Lung (tissue), 12 donors: ENCODE measurements around the gene CHST10. TPM values are rescaled to one million over a fixed set of nuclear protein-coding genes. Genes with fewer than 3 reads are reported as not detected.

Source experiments
- ATAC-seq: fragments of 200-7000 bp; cut with Tn5 transposase; one replicate; pipeline ENCODE4 v1.9.1; 2020; ENCODE audit warnings: moderate number of reproducible peaks; ENCODE audit not compliant: insufficient read depth, low FRiP score
- DNase-seq, 3 donors: peaks; one replicate each; pipeline ENCODE4 v3.0.0-alpha.2; 2013 to 2017
- H3K27ac ChIP-seq, 2 donors: one replicate each; pipeline ENCODE4 v1.5.1; 2013; ENCODE audit warnings: mild to moderate bottlenecking in 2 of 2, moderate library complexity in 2 of 2, control low read depth in 1 of 2, inconsistent platforms in 1 of 2, low read depth in 1 of 2, low read length in 1 of 2
- H3K27me3 ChIP-seq, 3 donors: one replicate each; pipeline ENCODE4 v1.5.1; 2013; ENCODE audit warnings: low read length in 2 of 3; ENCODE audit not compliant: control insufficient read depth in 3 of 3, insufficient read depth in 3 of 3
- H3K36me3 ChIP-seq, 4 donors: one replicate each; pipeline ENCODE4 v1.5.1; 2013; ENCODE audit warnings: low read length in 4 of 4, mild to moderate bottlenecking in 1 of 4, moderate library complexity in 1 of 4; ENCODE audit not compliant: control insufficient read depth in 4 of 4, insufficient read depth in 4 of 4
- H3K4me1 ChIP-seq, 5 donors: one replicate each; pipeline ENCODE4 v1.5.1; 2013; ENCODE audit warnings: low read length in 5 of 5, mild to moderate bottlenecking in 2 of 5, moderate library complexity in 1 of 5; ENCODE audit not compliant: control insufficient read depth in 5 of 5, insufficient read depth in 5 of 5
- H3K4me3 ChIP-seq: one replicate; pipeline ENCODE4 v1.5.1; 2013; ENCODE audit warnings: mild to moderate bottlenecking, control low read depth, moderate library complexity
- H3K9ac ChIP-seq, 2 donors: one replicate each; pipeline ENCODE4 v1.5.1; 2013; ENCODE audit warnings: low read length in 2 of 2, control low read depth in 1 of 2; ENCODE audit not compliant: insufficient read depth in 1 of 2
- H3K9me3 ChIP-seq, 4 donors: one replicate each; pipeline ENCODE4 v1.5.1; 2013; ENCODE audit warnings: low read length in 3 of 4, mild to moderate bottlenecking in 1 of 4, moderate library complexity in 1 of 4; ENCODE audit not compliant: control insufficient read depth in 4 of 4, insufficient read depth in 3 of 4
- WGBS, 2 donors: extraction: QIAGEN DNeasy Blood & Tissue Kit; methylation state at CpG; one replicate each; pipeline ENCODE4 v1.1.7; 2013; 5-methylcytosine and 5-hydroxymethylcytosine counted together
- polyA plus RNA-seq, 2 donors: library from polyadenylated mRNA; stranded (reverse); fragments of 200-250 nt; gene quantifications; one replicate each; pipeline ENCODE4 v1.2.1, GENCODE V29; 2013
- total RNA-seq, 2 donors: library from RNA; depleted of rRNA in 1 of 2; stranded (reverse); fragments of >200 nt in 1 of 2; gene quantifications; one replicate each; pipeline ENCODE4 v1.2.1, GENCODE V29; 2014 to 2021
- TF ChIP-seq, protein P1 (sequence below): IDR thresholded peaks from 2 replicates; pipeline ENCODE4 v1.5.1; 2012; ENCODE audit warnings: mild to moderate bottlenecking; ENCODE audit errors: control extremely low read depth, extremely low read depth
- donor health status: control.
- donor health status: control.
- donor health status: Bipolar disorder and iron deficiency.
- donor health status: healthy.
- donor health status: DM: yes; HTN: yes; CAD: no.

CHST10 gene
- total and polyA plus RNA-seq, 4 donors: 5.1 to 22.4 (median 8.0) TPM

DNA sequence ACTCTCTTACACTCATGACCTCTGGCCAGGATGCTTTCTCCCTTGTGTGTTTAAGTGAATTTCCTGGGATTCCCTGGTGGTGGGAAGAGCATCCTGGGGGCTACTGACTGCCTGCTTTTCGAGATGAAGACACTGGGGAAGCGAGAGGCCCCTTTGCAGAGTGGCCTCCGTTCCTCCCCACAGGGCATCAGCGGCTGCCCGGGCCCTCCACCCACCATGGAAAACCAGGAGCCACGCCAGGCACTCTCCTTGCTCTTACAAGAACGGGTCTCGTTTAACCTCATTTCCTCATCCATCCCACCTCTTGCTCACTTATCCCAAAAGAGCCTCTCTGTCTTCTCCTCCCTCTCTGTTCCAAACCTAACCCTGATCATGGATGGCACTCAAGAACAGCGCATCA, 17.8 kb downstream of the CHST10 start:
- H3K27ac ChIP-seq: no peak overlapping the region
- H3K36me3 ChIP-seq: peaks cover 0 to 24% (median 15%) of the 10 kb centered on the region in 4 donors
- no peaks in the 10 kb centered on the region for H3K9me3 ChIP-seq
- H3K27me3 ChIP-seq: no peaks in the 10 kb centered on the region
- ATAC-seq (no peak), DNase-seq (no peak)
- H3K9ac ChIP-seq: no peak overlapping the region
- TF ChIP-seq, protein P1, sequence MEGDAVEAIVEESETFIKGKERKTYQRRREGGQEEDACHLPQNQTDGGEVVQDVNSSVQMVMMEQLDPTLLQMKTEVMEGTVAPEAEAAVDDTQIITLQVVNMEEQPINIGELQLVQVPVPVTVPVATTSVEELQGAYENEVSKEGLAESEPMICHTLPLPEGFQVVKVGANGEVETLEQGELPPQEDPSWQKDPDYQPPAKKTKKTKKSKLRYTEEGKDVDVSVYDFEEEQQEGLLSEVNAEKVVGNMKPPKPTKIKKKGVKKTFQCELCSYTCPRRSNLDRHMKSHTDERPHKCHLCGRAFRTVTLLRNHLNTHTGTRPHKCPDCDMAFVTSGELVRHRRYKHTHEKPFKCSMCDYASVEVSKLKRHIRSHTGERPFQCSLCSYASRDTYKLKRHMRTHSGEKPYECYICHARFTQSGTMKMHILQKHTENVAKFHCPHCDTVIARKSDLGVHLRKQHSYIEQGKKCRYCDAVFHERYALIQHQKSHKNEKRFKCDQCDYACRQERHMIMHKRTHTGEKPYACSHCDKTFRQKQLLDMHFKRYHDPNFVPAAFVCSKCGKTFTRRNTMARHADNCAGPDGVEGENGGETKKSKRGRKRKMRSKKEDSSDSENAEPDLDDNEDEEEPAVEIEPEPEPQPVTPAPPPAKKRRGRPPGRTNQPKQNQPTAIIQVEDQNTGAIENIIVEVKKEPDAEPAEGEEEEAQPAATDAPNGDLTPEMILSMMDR: no peak
- H3K4me1 ChIP-seq: no peaks in the 10 kb centered on the region
- 94% methylated on average over 9 of the region's 9 CpGs for WGBS, 2 donors
- no peak overlapping the region for H3K4me3 ChIP-seq

DNA sequence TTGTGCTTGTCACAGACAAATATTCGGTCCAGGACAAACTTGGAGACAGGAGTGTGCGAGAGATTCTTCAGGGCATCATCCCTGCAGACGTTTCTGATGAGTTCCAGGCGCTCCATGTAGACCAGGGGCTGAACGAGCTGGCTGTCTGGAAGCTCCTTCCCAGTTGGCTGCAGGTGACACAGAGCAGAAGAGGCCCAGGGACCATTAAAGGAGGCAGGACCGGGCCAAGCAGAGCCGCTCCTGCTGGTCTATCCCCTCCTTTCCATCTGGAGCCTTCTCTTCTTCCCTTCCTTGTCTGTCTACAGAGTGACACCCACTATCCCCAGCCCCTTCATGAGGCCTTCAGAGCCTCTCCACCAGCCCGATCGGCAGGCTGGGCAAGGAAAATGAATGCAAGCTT, 19.5 kb downstream of the CHST10 start:
- H3K36me3 ChIP-seq: peaks cover 0 to 26% (median 16%) of the 10 kb centered on the region in 4 donors
- H3K9ac ChIP-seq: no peak overlapping the region
- H3K4me3 ChIP-seq: no peak overlapping the region
- no peaks in the 10 kb centered on the region for H3K9me3 ChIP-seq
- H3K27ac ChIP-seq: no peak overlapping the region
- no peak for DNase-seq
- H3K4me1 ChIP-seq: no peaks in the 10 kb centered on the region
- H3K27me3 ChIP-seq: no peaks in the 10 kb centered on the region
- TF ChIP-seq, protein P1: no peak
- WGBS, 2 donors: 92 to 94% methylated on average over 9 of the region's 9 CpGs
- ATAC-seq: no peak

DNA sequence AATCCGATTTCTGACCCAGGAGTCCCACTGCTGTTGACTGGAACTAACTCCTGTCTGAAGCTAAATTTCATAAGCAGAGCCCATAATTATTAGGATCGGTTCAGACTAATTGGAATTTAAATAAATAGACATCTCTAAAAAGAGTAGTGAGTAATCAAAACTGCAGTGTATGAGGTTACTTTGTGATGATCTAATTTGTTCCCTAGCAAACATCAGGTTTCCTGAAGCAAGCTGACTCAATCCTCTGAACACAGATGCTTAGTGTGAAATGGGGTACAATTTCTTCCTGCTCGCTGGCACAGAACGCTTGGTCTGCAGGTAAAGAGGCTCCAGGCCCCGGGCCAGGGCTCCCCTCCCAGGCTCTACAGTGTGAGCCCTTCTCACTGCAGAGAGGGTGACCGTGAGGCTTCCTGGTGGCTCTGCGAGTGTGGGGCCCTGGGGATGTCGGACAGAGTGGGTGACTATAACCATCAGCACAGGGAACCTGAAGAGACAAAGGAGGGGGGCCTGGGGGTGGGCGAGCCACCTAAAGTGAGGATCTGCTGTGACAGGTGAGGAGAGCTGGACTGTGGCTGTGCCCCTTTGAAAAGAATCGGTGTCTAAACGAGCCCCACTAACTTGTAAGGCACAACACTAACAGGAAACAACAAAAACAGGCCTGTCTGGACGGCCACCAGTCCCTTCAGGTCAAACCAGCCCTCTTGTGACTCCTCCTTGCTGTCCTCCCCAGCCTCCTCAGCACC, 20.2 kb downstream of the CHST10 start:
- ATAC-seq (no peak), DNase-seq (no peak)
- H3K27me3 ChIP-seq: no peaks in the 10 kb centered on the region
- no peaks in the 10 kb centered on the region for H3K9me3 ChIP-seq
- TF ChIP-seq, protein P1: no peak
- H3K9ac ChIP-seq: no peak overlapping the region
- H3K27ac ChIP-seq: no peak overlapping the region
- H3K4me1 ChIP-seq: no peaks in the 10 kb centered on the region
- H3K36me3 ChIP-seq: peaks cover 0 to 28% (median 17%) of the 10 kb centered on the region in 4 donors
- H3K4me3 ChIP-seq: no peak overlapping the region
- 86 to 89% methylated on average over 12 of the region's 12 CpGs for WGBS, 2 donors

DNA sequence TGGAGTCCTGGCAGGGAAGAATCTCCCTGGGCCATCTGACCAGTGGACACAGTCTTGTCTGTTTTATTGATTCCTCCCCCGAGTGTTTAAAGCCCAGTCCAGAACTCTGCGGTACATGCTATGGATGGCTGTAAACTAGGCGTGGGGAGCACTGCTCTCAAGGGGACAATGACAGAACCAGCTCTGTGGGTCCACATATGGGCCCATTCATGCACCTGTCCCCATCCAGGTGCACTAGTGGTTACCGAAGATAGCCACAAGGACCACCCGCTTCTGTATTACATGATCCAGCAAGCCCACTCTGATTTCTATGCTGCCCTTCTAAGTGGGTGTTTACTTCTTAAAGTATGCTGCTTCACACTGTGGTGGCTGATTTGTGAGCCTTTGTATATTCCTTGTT, 21.0 kb downstream of the CHST10 start:
- no peak for ATAC-seq
- H3K36me3 ChIP-seq: peaks cover 0 to 32% (median 17%) of the 10 kb centered on the region in 4 donors

More for the DNA sequence above, 21.0 kb downstream of the CHST10 start:
- H3K4me3 ChIP-seq: no peak overlapping the region
- no peaks in the 10 kb centered on the region for H3K9me3 ChIP-seq
- 95 to 97% methylated on average over 5 of the region's 5 CpGs for WGBS, 2 donors
- DNase-seq: no peak
- no peaks in the 10 kb centered on the region for H3K4me1 ChIP-seq
- no peak overlapping the region for H3K27ac ChIP-seq
- TF ChIP-seq, protein P1: no peak
- no peaks in the 10 kb centered on the region for H3K27me3 ChIP-seq
- no peak overlapping the region for H3K9ac ChIP-seq
